Measurements from ENCODE around the gene SYNM.

SYNM gene

GRCh38 chr15:99113547-99114271 lies 8.8 kb downstream of the SYNM start:
- in situ Hi-C loops (cut with HindIII; ENCODE audit: low pct_ligation_motif_present, low sequenced_read_pairs) = loop anchor here (25.0 kb wide), 1 partner anchor 99 kb away; no protein-coding TSS in a partner anchor
- TF ChIP-seq, protein P1, sequence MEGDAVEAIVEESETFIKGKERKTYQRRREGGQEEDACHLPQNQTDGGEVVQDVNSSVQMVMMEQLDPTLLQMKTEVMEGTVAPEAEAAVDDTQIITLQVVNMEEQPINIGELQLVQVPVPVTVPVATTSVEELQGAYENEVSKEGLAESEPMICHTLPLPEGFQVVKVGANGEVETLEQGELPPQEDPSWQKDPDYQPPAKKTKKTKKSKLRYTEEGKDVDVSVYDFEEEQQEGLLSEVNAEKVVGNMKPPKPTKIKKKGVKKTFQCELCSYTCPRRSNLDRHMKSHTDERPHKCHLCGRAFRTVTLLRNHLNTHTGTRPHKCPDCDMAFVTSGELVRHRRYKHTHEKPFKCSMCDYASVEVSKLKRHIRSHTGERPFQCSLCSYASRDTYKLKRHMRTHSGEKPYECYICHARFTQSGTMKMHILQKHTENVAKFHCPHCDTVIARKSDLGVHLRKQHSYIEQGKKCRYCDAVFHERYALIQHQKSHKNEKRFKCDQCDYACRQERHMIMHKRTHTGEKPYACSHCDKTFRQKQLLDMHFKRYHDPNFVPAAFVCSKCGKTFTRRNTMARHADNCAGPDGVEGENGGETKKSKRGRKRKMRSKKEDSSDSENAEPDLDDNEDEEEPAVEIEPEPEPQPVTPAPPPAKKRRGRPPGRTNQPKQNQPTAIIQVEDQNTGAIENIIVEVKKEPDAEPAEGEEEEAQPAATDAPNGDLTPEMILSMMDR (IDR thresholded peaks at IDR 0.05; ENCODE audit: low read depth, low read length, missing control alignments) = no peak

DNA sequence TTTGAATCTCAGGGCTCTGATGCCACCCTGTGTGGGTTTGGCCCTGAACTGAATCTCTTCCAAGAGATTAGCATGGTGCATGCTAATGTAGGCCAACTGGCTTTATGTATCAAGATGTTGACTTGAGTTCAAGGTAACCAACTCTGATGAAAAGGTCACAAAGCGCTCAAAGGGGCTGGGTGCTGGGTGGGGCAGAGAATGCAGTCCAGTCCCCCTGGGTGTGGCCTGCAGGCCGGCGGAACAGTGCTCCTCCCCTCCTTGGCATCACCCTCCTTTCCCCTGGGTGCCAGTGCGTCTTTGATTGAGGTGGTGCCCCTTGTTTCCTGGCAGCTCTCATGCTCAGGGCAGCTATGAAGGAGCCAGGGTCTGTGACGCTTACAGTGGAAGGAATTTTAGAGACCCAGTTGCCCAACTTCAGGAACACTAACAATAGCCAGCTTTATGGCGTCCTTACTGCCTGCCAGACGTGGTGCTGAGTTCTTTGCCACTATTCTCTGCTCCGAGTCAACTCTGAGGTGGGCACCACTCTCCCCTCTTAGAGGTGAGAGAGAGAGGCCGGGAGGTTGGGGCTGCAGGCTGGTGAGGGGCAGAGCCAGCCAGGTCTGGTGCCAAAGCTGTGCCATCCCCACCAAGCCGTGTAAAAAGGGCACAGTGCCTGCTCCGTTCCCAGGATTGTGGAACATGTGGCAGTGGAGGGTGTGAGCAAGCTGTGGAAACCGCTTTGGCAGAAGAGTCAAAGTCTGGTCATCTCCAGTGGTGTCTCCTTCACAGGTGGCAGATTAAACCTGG lies 9.8 kb downstream of the SYNM start:
- TF ChIP-seq, protein P1 (IDR thresholded peaks at IDR 0.05; ENCODE audit: low read depth, low read length, missing control alignments) = no peak
- H3K36me3 ChIP-seq (replicated peaks) = no peaks in the 10 kb centered on the region
- in situ Hi-C loops (cut with HindIII; ENCODE audit: low pct_ligation_motif_present, low sequenced_read_pairs) = loop anchor here (25.0 kb wide), 1 partner anchor 98 kb away; no protein-coding TSS in a partner anchor
- H3K27me3 ChIP-seq (replicated peaks) = no peaks in the 10 kb centered on the region
- H3K4me3 ChIP-seq (ENCODE audit: low read depth, low read length) = no peak overlapping the region
- no peak for DNase-seq
- H3K27ac ChIP-seq = no peak overlapping the region

More at GRCh38 chr15:99113547-99114271, 8.8 kb downstream of the SYNM start:
- Histone ChIP-seq H3K36me3 (replicated peaks) (no peaks in the 10 kb centered on the region), H3K27ac (no peak overlapping the region), H3K4me3 (ENCODE audit: low read depth, low read length) (no peak overlapping the region), H3K27me3 (replicated peaks) (no peaks in the 10 kb centered on the region)
- no peak for DNase-seq

DNA sequence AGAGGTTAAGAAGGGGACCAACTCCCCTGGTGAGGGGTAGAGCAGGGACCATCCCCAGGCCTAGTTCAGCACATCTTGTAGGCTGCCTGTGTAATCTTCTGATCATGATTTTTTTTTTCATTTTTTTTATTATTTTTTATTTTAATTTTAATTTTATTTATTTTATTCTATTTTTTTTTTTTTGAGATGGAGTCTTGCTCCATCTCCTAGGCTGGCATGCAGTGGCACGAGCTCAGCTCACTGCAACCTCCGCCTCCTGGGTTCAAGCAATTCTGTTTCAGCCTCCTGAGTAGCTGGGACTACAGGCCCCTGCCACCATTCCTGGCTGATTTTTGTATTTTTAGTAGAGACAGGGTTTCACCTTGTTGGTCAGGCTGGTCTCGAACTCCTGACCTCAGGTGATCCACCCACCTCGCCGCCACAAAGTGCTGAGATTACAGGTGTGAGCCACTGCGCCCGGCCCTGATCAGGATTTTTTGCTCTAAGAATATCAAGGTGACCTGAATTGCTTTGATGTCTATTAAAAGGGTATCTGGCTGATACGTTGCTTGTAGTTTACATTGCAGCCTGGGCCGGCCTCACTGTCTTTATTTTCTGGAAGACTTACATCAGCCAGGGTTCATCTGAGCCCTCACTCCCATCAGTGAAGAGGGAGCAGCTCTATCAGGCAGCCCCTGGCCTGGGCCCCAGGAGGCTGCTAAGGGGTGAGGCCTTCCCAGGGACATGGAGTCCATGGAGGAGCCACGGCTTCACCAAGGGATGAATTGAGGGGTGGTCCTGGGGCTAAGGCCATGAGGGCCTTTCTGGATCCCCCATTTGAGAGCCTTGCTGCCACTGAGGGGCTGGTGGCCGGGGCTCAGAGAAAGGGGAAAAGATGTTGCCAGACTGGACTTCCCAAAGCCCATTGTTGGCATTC lies 10.7 kb downstream of the SYNM start:
- in situ Hi-C loops (cut with HindIII; ENCODE audit: low pct_ligation_motif_present, low sequenced_read_pairs) = loop anchor here (25.0 kb wide), 1 partner anchor 97 kb away; no protein-coding TSS in a partner anchor
- Histone ChIP-seq H3K36me3 (replicated peaks) (no peaks in the 10 kb centered on the region), H3K27ac (no peak overlapping the region), H3K4me3 (ENCODE audit: low read depth, low read length) (no peak overlapping the region), H3K27me3 (replicated peaks) (no peaks in the 10 kb centered on the region)
- TF ChIP-seq, protein P1 (IDR thresholded peaks at IDR 0.05; ENCODE audit: low read depth, low read length, missing control alignments) = no peak
- DNase-seq = no peak

DNA sequence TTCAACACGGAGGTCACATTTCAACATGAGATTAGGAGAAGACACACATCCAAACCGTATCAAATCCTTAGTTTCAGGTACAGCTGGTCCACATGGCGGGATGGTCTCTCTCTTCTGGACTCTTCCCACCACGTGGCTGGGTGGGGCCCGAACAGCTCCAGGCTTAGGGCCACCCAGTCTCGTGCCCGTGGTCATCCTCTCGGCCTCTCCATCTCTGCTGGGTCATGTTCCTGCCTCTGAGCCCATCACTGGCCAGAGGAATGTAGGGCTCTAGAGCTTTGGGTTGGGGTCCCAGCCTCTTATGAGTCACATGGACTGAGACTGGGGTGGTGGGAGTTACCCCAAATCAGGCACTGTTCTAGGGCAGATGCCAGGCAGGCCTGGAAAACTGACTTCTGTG lies 12.2 kb downstream of the SYNM start:
- Histone ChIP-seq H3K4me3 (ENCODE audit: low read depth, low read length) (no peak overlapping the region), H3K27me3 (replicated peaks) (no peaks in the 10 kb centered on the region), H3K27ac (no peak overlapping the region), H3K36me3 (replicated peaks) (no peaks in the 10 kb centered on the region)
- DNase-seq = no peak
- TF ChIP-seq, protein P1 (IDR thresholded peaks at IDR 0.05; ENCODE audit: low read depth, low read length, missing control alignments) = no peak
- in situ Hi-C loops (cut with HindIII; ENCODE audit: low pct_ligation_motif_present, low sequenced_read_pairs) = loop anchor here (25.0 kb wide), 1 partner anchor 95 kb away; no protein-coding TSS in a partner anchor

- H3K36me3 ChIP-seq (replicated peaks) = no peaks in the 10 kb centered on the region
- H3K27ac ChIP-seq = no peak overlapping the region
- no peak for DNase-seq
- TF ChIP-seq, protein P1 (IDR thresholded peaks at IDR 0.05; ENCODE audit: low read depth, low read length, missing control alignments) = no peak
- H3K27me3 ChIP-seq (replicated peaks) = no peaks in the 10 kb centered on the region
- in situ Hi-C loops (cut with HindIII; ENCODE audit: low pct_ligation_motif_present, low sequenced_read_pairs) = loop anchor here (25.0 kb wide), 1 partner anchor 95 kb away; no protein-coding TSS in a partner anchor
- no peak overlapping the region for H3K4me3 ChIP-seq (ENCODE audit: low read depth, low read length)
Observed at GRCh38 chr15:99117563-99118257, 12.8 kb downstream of the SYNM start.
